T-cell (primary cell): ENCODE results near the gene SLC6A6. TPM values are rescaled to one million over a fixed set of nuclear protein-coding genes. Genes with fewer than 3 reads are reported as not detected.

Experiments used
- ATAC-seq, 4 experiments: fragments of 200-7000 bp in 3 of 4; fragments of 150-1000 bp in 1 of 4; cut with Tn5 transposase; replicated peaks in 1 of 4; 1 replicate in 3 of 4; 2 replicates in 1 of 4; pipeline ENCODE4 v1.10.0; 2021; ENCODE audit warnings: moderate library complexity in 3 of 4, mild to moderate bottlenecking in 2 of 4, moderate number of reproducible peaks in 1 of 4
- CTCF ChIA-PET, 2 donors: fragments of 300-600 bp; sonication (Branson Sonifier 250); formaldehyde crosslinking; loops; one replicate each; lab custom pipeline; 2022; ENCODE audit warnings: antibody characterized with exemption in 2 of 2; lab: Charles Lee
- POLR2A ChIA-PET, 2 donors: fragments of 300-600 bp; sonication (Branson Sonifier 250); formaldehyde crosslinking; loops; one replicate each; lab custom pipeline; 2022; ENCODE audit warnings: antibody characterized with exemption in 2 of 2; lab: Charles Lee
- DNase-seq, 35 experiments: peaks; one replicate each; pipeline versions ENCODE4 v3.0.0 to v3.0.0-alpha.2; 2013 to 2023
- H3K27ac ChIP-seq: one replicate; pipeline ENCODE4 v1.5.1; 2013; ENCODE audit warnings: low read length
- H3K27me3 ChIP-seq, 2 experiments: replicated peaks in 1 of 2; 1 replicate in 1 of 2; 2 replicates in 1 of 2; pipeline versions ENCODE4 v1.6.1 to v1.7.0; 2013; ENCODE audit warnings: low read length in 1 of 2, mixed read lengths in 1 of 2; ENCODE audit not compliant: control insufficient read depth in 2 of 2, insufficient read depth in 2 of 2; ENCODE audit errors: extremely low read depth in 1 of 2
- H3K36me3 ChIP-seq, 2 donors: 1 replicate in 1 of 2; 2 replicates in 1 of 2; pipeline versions ENCODE4 v1.6.1 to v1.7.0; 2013; ENCODE audit warnings: low read length in 1 of 2; ENCODE audit not compliant: control insufficient read depth in 2 of 2, insufficient read depth in 1 of 2; ENCODE audit errors: extremely low read depth in 1 of 2
- H3K4me1 ChIP-seq, 2 experiments: 1 replicate in 1 of 2; 2 replicates in 1 of 2; pipeline versions ENCODE4 v1.6.1 to v1.7.0; 2013; ENCODE audit warnings: low read length in 2 of 2, mixed read lengths in 1 of 2; ENCODE audit not compliant: insufficient read depth in 2 of 2, control insufficient read depth in 1 of 2; ENCODE audit errors: extremely low read depth in 1 of 2
- H3K4me3 ChIP-seq, 2 donors: 1 replicate in 1 of 2; 2 replicates in 1 of 2; pipeline versions ENCODE4 v1.5.1 to v1.7.0; 2013; ENCODE audit warnings: mild to moderate bottlenecking in 2 of 2, low read length in 1 of 2, moderate library complexity in 1 of 2; ENCODE audit not compliant: control insufficient read depth in 1 of 2; ENCODE audit errors: extremely low read depth in 1 of 2
- H3K9me3 ChIP-seq: 2 replicates; pipeline ENCODE4 v1.7.0; 2013
- H3K27ac Mint-ChIP-seq, 2 donors: one replicate each; pipeline ENCODE4 v1.8.0; 2020 to 2021; ENCODE audit warnings: mild to moderate bottlenecking in 2 of 2, mixed read lengths in 2 of 2
- H3K27me3 Mint-ChIP-seq, 2 donors: one replicate each; pipeline ENCODE4 v1.8.0; 2021 to 2022; ENCODE audit warnings: mixed read lengths in 2 of 2
- H3K36me3 Mint-ChIP-seq: one replicate; pipeline ENCODE4 v1.8.0; 2021; ENCODE audit warnings: mixed read lengths
- H3K4me1 Mint-ChIP-seq, 3 donors: one replicate each; pipeline ENCODE4 v1.8.0; 2020 to 2022; ENCODE audit warnings: mixed read lengths in 3 of 3, mild to moderate bottlenecking in 1 of 3
- H3K4me3 Mint-ChIP-seq, 3 donors: one replicate each; pipeline ENCODE4 v1.8.0; 2020 to 2022; ENCODE audit warnings: mild to moderate bottlenecking in 3 of 3, mixed read lengths in 3 of 3, moderate library complexity in 3 of 3
- H3K9me3 Mint-ChIP-seq, 3 donors: one replicate each; pipeline ENCODE4 v1.8.0; 2020 to 2022; ENCODE audit warnings: mixed read lengths in 3 of 3
- WGBS: methylation state at CpG from one replicate; pipeline ENCODE4 v1.1.5; 2013; ENCODE audit warnings: missing lambda C conversion rate; ENCODE audit not compliant: insufficient coverage; 5-methylcytosine and 5-hydroxymethylcytosine counted together
- total RNA-seq, 35 experiments: library from RNA in 6 of 35; stranded (reverse) in 6 of 35; fragments of 120-200 nt in 1 of 35; gene quantifications; one replicate each; pipeline versions ENCODE4 v1.2.1 to v1.2.4 and lab custom pipeline; 2013 to 2026

SLC6A6 gene
- total RNA-seq, 5 donors from 2014 or later (not counting 1 experiment from before 2014, with no cell fraction given), result 49.3 to 72.5 (median 63.6) TPM

DNA sequence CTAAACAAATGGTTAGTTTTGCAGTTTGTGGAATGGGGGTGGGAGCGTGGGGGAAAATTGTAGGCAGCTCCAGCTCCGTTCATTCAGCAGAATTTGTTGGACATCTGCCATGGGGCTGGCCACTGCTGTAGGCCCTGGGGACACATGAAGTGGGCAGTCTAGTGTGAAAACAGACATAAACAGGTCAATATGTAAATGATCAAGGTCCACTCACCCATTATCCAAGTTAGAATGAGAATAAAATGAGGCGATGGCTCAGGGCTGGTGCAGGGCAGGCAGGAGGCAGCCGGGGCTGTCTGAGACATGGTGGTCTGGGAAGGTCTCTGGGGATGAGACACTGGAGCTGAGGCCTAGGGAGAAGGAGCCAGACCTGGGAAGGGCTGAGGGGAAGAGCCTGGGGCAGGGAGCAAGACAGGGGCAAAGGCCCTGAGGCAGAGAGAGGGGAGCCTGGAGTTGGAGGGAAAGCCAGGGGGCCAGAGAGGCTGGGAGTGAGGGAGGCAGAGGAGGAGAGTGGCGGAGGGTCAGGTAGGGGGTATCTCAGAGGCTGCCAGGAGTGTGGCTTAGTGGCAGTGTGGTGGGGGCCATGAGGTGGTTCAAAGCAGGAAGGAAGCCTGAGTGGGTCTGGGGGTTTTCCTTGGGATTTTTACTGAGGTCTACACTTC, 6.2 kb upstream of the SLC6A6 start:
- Mint-ChIP-seq H3K27ac (no peak overlapping the region), H3K4me1 (peaks cover 11 to 18% (median 16%) of the 10 kb centered on the region in 3 donors), H3K27me3 (peaks cover 0 to 2% of the 10 kb centered on the region in 2 donors), H3K9me3 (no peaks in the 10 kb centered on the region), H3K4me3 (no peak overlapping the region), H3K36me3 (no peaks in the 10 kb centered on the region)
- 98% methylated on average over 5 of the region's 5 CpGs for WGBS
- Histone ChIP-seq H3K4me3 (no peak overlapping the region), H3K27me3 (peaks cover 0 to 10% of the 10 kb centered on the region in 2 experiments), H3K9me3 (no peaks in the 10 kb centered on the region), H3K27ac (no peak overlapping the region), H3K36me3 (no peaks in the 10 kb centered on the region), H3K4me1 (peaks cover 0 to 11% of the 10 kb centered on the region in 2 experiments)
- ChIA-PET POLR2A (no interaction called here), CTCF (no interaction called here)
- DNase-seq, result no peak
- ATAC-seq, result no peak

DNA sequence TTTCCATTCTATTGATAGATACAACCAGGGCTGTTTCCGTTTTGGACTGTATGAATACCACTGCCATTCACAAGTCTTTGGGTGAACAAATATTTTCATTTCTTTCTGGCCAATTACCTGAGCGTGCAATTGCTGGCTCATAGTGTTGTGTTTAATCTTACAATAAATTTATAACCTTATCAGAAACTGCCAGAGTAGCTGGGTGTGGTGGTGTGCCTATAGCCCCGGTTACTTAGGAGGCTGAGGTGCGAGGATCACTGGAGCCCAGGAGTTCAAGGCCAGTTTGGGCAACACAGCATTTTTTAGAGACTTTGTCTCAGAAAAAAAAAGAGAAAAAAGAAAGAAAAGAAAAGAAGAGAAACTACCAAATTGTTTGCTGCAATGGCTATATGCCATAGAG, 5.4 kb upstream of the SLC6A6 start:
- H3K27ac ChIP-seq, result no peak overlapping the region
- no peaks in the 10 kb centered on the region for H3K36me3 ChIP-seq
- peaks cover 0 to 17% of the 10 kb centered on the region in 2 experiments for H3K4me1 ChIP-seq
- CTCF ChIA-PET, result no interaction called here
- DNase-seq (no peak), ATAC-seq (no peak)
- H3K4me3 Mint-ChIP-seq, result no peak overlapping the region
- H3K4me1 Mint-ChIP-seq, result peaks cover 16 to 21% (median 20%) of the 10 kb centered on the region in 3 donors
- H3K27ac Mint-ChIP-seq, result peak overlapping the region; percentile 50 to 74
- H3K9me3 ChIP-seq, result no peaks in the 10 kb centered on the region
- H3K27me3 ChIP-seq, result peaks cover 0 to 6% of the 10 kb centered on the region in 2 experiments
- WGBS, result no CpG with 5 or more reads among the region's 4 CpGs
- POLR2A ChIA-PET, result interaction anchor here in 1 of 2 donors (0.6 kb wide), 1 partner anchor 10 kb away, joined by 3 read pairs; no protein-coding TSS in a partner anchor
- no peaks in the 10 kb centered on the region for H3K9me3 Mint-ChIP-seq
- H3K4me3 ChIP-seq, result no peak overlapping the region
- H3K27me3 Mint-ChIP-seq, result no peaks in the 10 kb centered on the region
- H3K36me3 Mint-ChIP-seq, result no peaks in the 10 kb centered on the region

DNA sequence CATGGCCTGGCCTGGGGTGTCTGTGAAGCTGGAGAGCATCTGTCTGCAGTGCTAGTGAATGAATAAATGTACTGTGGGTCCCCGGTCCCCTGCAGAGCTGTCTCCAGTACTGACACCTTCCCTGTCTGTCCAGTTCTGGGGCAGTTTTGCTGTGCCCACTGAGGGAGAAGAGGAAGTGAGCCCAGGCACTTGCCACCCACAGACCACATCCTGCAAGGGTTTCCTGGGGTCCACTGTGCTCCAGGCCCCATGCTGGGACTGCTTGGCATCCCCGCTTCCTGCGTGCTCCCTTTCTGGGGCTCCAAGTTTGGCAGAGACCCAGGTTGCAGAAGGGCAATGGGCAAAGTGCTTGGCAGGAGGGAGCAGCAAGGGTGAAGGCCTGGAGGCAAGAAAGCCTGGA, 4.9 kb upstream of the SLC6A6 start:
- ChIA-PET CTCF (no interaction called here), POLR2A (interaction anchor here in 1 of 2 donors (0.6 kb wide), 1 partner anchor 10 kb away, joined by 3 read pairs; no protein-coding TSS in a partner anchor)
- H3K27ac ChIP-seq, result no peak overlapping the region
- ATAC-seq (no peak), DNase-seq (peak in 2 of 35 experiments; percentile 3 to 13)
- Mint-ChIP-seq H3K36me3 (no peaks in the 10 kb centered on the region), H3K4me1 (peaks cover 17 to 22% (median 21%) of the 10 kb centered on the region in 3 donors), H3K27ac (peak overlapping the region; percentile 50 to 74), H3K27me3 (no peaks in the 10 kb centered on the region), H3K9me3 (no peaks in the 10 kb centered on the region), H3K4me3 (no peak overlapping the region)
- WGBS, result 20% methylated on average over 1 of the region's 3 CpGs
- H3K4me3 ChIP-seq, result no peak overlapping the region
- H3K36me3 ChIP-seq, result no peaks in the 10 kb centered on the region
- H3K27me3 ChIP-seq, result peaks cover 0 to 1% of the 10 kb centered on the region in 2 experiments
- peaks cover 0 to 19% of the 10 kb centered on the region in 2 experiments for H3K4me1 ChIP-seq
- H3K9me3 ChIP-seq, result no peaks in the 10 kb centered on the region

DNA sequence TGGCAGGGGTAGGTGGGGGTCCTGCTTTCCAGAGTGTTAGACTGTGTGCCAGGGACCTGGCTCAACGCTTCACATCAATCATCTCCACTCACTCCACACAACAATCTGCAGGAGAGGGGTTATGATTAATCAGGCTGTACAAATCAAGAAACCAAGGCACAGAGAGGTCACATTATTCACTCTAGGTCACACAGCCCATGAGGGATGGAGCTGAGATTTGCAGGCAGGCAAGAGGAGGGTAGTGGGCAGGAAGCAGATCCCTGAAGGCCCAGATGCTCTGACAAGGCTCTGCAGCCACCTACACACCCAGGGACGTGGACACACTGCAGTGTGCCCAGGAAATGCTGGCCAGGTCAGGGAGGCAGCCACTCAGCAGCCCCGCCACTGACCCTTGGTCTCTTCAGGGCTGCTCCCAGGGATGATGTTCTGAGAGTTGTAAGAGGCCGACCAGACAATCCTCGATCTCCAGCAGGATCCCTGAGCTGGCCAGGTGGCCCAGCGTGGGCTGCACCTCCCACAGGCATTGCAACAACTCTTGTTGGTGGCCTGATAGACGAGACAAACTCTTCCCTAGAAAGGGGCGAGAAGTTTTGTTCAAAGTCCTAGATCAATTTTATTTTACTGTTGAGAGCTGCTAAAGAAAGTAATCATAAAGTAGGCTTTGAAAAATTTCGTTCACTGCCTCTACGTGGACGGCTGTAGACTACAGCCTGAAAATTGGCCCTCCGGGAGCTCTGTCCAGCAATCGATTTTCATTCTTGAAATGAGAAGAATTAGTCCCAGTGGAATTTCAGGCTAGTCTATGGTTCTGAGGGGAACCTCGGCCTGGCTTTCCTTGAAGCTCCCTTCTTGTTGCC, 4.2 kb upstream of the SLC6A6 start:
- 76% methylated on average over 5 of the region's 14 CpGs for WGBS
- Histone ChIP-seq H3K36me3 (no peaks in the 10 kb centered on the region), H3K9me3 (no peaks in the 10 kb centered on the region), H3K4me3 (no peak overlapping the region), H3K27me3 (no peaks in the 10 kb centered on the region), H3K27ac (no peak overlapping the region), H3K4me1 (peaks cover under 1 to 20% of the 10 kb centered on the region in 2 experiments)
- DNase-seq, result no peak
- H3K9me3 Mint-ChIP-seq, result no peaks in the 10 kb centered on the region
- no peaks in the 10 kb centered on the region for H3K27me3 Mint-ChIP-seq
- H3K4me1 Mint-ChIP-seq, result peaks cover 19 to 26% (median 26%) of the 10 kb centered on the region in 3 donors
- ChIA-PET CTCF (interaction anchor here in 1 of 2 donors (0.6 kb wide), 1 partner anchor 70 kb away, joined by 3 read pairs; no protein-coding TSS in a partner anchor), POLR2A (no interaction called here)
- H3K4me3 Mint-ChIP-seq, result no peak overlapping the region
- no peak for ATAC-seq
- peak overlapping the region; percentile 50 to 74 for H3K27ac Mint-ChIP-seq
- no peaks in the 10 kb centered on the region for H3K36me3 Mint-ChIP-seq

DNA sequence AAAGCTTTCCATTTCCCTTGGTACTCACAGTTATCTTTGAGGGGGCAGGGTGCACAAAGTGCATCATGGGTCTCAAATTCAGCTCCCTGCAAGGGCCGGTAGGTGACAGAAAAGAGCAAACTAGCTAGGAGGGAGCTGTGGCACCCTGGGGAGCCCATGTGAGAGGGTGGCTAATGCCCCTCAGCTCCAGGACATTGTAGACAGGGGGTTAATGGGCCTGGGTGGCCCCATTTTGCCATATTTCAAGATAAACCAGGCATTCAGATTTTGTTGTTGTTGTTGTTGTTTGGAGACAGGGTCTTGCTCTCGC, 3.7 kb upstream of the SLC6A6 start:
- POLR2A ChIA-PET, result no interaction called here
- peaks cover 6 to 26% of the 10 kb centered on the region in 2 experiments for H3K4me1 ChIP-seq
- no peaks in the 10 kb centered on the region for H3K36me3 Mint-ChIP-seq

DNA sequence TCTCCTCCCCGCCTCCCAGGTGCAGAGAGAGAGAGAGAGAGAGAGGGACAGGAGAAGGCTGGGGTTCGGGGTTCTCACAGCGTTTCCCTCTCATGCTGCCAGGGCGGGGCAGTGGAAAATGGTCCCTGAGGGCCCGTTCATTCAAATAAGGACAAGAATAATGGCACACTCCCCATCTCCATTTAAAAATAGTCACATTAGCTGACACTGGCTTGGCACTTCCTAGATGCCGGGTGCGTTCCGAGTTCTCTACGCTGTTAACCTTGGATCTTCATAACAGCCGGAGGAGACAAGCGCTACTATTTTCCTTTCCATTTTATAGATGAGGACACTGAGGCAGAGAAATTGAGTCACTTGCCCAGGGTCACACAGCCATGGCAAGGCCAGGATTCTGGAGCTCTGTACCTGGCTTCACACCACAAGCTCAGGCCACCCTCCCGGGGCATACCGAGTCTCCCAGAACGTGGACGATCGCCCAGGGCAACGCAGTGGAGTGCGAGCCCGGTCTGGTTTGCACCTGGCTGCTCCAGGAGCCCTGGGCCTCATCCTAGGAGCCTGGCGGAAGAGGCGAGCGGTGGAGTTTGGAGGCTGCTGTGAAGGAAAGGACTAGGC, 608 bp upstream of the SLC6A6 start:
- peak in 1 of 4 experiments; percentile 5 for ATAC-seq
- ChIA-PET POLR2A (interaction anchor here in 1 of 2 donors (1.8 kb wide), 1 partner anchor 30 kb away, joined by 16 read pairs; no protein-coding TSS in a partner anchor), CTCF (interaction anchor here (0.6 to 2.0 kb wide), 9 partner anchors 29 to 505 kb away, joined by 3 to 19 read pairs (median 3); no protein-coding TSS in a partner anchor)
- peaks cover 48 to 53% (median 49%) of the 10 kb centered on the region in 3 donors for H3K4me1 Mint-ChIP-seq
- Histone ChIP-seq H3K36me3 (no peaks in the 10 kb centered on the region), H3K27me3 (no peaks in the 10 kb centered on the region), H3K4me3 (peak overlapping the region; percentile 19 to 73), H3K4me1 (peaks cover 8 to 54% of the 10 kb centered on the region in 2 experiments), H3K27ac (peak overlapping the region; percentile 42), H3K9me3 (no peaks in the 10 kb centered on the region)
- WGBS, result 36% methylated on average over 14 of the region's 22 CpGs
- H3K36me3 Mint-ChIP-seq, result peaks cover 3% of the 10 kb centered on the region
- H3K27ac Mint-ChIP-seq, result peak overlapping the region; percentile 85 to 96
- no peaks in the 10 kb centered on the region for H3K27me3 Mint-ChIP-seq
- no peak for DNase-seq
- H3K9me3 Mint-ChIP-seq, result no peaks in the 10 kb centered on the region
- H3K4me3 Mint-ChIP-seq, result peak overlapping the region; percentile 89 to 100 (median 97)

More for the DNA sequence above, 3.7 kb upstream of the SLC6A6 start:
- no peak overlapping the region for H3K27ac ChIP-seq
- H3K27me3 ChIP-seq, result no peaks in the 10 kb centered on the region
- no peaks in the 10 kb centered on the region for H3K9me3 ChIP-seq
- CTCF ChIA-PET, result interaction anchor here in 1 of 2 donors (0.6 to 0.8 kb wide), 3 partner anchors 70 to 908 kb away, joined by 3 to 6 read pairs (median 3); no protein-coding TSS in a partner anchor
- DNase-seq (no peak), ATAC-seq (no peak)
- peak overlapping the region; percentile 23 to 52 for H3K27ac Mint-ChIP-seq
- no peak overlapping the region for H3K4me3 Mint-ChIP-seq
- no peak overlapping the region for H3K4me3 ChIP-seq
- H3K9me3 Mint-ChIP-seq, result no peaks in the 10 kb centered on the region
- no peaks in the 10 kb centered on the region for H3K36me3 ChIP-seq
- H3K27me3 Mint-ChIP-seq, result no peaks in the 10 kb centered on the region
- H3K4me1 Mint-ChIP-seq, result peaks cover 21 to 31% (median 28%) of the 10 kb centered on the region in 3 donors
- 89% methylated on average over 1 of the region's 2 CpGs for whole genome bisulfite sequencing
